HG03103 (cell line): ENCODE measurements around the gene HOXD9.

Experiments used
- ATAC-seq: cut with Tn5 transposase; IDR thresholded peaks from one replicate; pipeline ENCODE4 v1.9.1; 2021; ENCODE audit warnings: low read depth; ENCODE audit not compliant: unreplicated experiment

The HOXD9 gene

DNA sequence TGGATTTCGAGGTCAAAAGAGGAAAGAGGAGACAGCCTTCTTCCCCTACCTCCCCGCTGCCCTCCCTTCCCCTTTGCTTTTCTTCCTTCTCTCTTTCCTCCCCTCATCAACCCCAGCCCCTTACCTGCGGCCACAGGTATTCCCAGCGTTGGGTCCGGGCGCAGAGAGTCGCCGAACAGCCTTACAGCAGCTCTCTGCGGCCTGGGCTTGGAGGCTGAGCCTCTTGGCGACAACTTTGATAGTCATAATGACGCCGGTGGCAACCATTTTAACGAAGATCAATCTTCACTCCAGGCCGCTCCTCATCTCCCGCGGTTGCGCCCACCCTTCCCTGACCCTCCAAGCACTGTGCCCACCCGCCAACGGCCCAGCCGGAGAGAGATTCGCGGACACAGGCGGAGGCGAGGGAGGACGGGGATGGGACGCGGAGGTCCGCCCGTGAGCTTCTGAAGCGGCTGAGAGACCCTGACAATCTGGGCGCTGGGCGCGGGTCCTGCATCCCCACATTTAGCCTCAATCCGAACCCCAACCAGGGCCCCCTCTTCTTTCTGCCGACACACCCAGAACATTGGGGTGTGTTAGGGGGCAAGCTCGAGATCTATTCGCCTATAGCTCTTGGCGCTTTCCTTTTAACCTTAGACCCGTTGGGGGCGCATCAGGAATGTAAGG, 37.3 kb upstream of the HOXD9 start:
- no peak for ATAC-seq

- no peak for ATAC-seq
Observed at GRCh38 chr2:176085861-176086771, 36.4 kb upstream of the HOXD9 start.

DNA sequence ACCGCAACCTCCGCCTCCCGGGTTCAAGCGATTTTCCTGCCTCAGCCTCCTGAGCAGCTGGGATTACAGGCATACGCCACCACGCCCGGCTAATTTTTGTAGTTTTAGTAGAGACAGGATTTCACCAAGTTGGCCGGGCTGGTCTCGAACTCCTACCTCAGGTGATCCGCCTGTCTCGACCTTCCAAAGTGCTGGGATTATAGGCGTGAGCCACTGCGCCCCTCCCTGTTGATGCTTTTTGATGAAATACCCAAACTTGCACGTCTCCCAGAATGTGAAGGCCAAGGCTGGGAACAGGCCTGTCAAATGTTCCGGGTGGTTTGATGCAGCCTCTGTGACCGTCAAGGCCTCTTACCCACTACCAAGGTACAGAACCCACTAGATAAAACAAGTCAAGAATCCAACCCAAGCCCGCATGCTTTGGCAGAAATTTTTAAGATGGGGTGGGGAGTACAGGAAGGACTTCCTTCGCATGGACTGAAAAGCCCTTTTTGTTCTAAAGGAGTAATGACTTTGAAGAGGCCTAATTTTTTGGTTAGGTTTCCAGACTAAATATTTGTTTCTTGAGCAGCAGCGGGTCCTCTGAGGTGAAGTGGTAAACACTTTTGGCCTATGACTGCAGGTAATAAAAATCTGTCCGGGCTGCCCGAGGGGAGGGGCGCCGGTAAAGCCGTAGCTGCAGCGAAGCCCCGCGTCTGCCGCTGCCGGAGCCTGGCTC, 35.0 kb upstream of the HOXD9 start:
- no peak for ATAC-seq

GRCh38 chr2:176088048-176088936, 34.2 kb upstream of the HOXD9 start:
- ATAC-seq, result peak; percentile 48

DNA sequence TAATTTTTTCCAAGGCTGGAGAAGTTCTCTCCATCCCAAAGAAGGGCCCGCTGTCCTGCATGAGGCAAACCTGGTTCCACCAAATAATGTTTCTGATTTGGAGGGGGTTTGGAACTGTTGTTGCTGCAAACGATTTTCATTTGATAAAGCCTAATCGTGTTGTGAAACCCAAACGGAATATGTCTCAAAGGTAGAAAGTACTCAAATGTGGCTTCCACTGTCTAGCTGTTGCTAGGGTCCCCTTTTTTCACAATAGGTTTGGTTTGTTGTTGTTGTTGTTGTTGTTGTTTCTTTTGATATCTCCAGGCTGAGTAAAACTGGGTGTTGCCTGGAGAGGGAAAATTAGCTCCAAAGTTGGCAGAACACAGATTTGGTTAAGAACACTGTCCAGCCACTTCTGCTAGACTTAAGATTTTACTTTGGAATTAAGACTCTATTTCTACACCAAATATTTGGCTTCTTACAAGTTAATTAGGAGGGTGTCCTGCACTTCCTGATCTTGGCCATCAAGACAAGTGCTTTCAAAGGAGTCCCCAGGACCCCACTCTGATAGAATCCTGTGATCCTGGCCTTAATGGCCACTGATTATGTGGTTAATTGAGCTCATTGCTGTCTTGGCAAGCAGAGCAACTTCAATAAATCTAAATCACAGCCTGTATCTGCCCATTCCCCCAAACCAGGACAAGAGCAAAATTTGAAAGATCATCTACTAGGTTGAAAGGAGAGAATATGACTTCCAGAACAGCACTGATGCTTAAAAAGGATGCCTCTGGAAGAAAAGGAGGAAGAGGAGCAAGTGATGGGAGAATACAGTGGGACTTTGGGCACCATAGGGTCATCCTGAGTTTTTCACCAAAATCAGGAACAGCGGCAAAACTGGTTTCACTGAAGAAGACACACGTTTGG, 33.3 kb upstream of the HOXD9 start:
- ATAC-seq, result no peak

DNA sequence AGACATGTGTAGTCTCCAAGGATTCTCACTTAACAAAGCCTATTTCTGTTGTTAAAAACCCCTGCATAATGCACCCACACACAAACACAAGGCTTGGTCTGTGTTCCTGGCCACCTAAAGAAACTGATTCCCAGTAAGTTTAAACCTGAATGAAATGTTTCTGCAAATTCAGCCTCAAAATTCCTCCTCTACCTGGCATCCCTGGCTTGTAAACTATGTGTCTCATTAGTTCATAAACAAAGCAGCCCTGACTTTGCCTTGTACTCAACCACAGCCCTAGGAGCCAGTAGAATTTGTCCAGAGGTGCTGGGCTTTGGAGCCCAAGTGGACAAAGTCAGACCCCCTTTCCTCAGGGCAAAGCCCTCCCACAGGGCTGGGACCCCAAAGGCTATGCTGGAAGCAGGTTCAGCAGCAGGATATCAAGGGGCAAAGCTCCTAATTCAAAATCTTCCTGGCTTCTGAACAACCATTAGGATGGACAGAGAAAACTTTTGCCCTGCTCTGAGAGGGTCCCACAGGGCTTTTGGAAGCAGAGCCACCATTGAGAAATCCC, 32.6 kb upstream of the HOXD9 start:
- ATAC-seq, result no peak

DNA sequence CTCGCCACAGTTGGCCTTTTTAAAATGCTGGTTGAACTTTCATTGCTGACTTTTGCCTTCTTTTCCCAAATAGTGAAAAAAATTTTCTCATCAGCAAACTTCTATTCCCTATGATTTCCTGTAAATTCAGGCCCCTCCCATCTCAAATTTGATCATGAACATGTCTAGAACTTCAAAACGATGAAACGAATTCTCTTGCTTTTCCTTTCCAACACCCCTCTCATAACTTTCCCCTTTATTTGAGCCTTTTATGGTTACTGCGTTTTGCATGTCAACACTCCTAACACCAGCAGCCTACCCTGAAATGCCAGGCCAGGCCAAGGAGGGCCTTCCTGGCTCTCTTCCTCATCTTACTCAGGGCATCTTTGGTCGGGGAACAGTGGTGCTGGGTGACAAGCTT, 31.7 kb upstream of the HOXD9 start:
- ATAC-seq, result no peak

GRCh38 chr2:176091329-176092258, 30.9 kb upstream of the HOXD9 start:
- ATAC-seq, result no peak

DNA sequence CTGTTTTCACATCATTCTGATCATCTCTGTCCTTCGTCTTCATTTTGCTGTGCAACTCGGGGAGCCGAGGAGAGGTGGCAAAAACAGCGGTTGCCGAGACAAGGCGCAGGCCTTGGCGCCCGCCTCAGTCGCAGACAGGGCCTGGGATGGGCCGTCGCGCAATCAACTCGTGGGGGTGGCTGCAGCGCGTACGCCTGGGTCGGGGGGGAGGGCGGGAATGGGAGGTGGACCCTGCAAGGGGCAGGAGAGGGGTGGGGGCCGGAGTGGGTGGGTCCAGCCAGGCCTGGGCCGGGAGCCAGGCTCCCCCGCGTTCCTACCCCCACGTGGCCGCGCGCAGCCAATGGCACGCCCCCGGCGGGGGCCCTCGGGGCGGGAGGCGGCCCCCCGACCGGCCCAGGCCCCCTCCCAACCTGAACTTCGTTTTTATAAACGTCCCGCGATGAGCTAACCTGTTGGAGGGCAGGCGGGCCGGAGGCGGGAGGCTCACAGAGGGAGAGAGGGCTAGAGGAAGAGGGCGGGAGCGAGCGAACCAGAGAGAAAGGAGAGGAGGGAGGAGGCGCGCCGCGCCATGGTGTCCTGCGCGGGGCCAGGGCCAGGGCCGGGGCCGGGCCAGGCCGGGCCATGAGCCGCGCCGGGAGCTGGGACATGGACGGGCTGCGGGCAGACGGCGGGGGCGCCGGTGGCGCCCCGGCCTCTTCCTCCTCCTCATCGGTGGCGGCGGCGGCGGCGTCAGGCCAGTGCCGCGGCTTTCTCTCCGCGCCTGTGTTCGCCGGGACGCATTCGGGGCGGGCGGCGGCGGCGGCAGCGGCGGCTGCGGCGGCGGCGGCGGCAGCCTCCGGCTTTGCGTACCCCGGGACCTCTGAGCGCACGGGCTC, 30.0 kb upstream of the HOXD9 start, which contains the start of gene HOXD13:
Gene HOXD13 (plus strand): TSS at position 452 of the 875 bp plus-strand sequence. CDS start 170 bp downstream, at position 622.
- no peak for ATAC-seq

DNA sequence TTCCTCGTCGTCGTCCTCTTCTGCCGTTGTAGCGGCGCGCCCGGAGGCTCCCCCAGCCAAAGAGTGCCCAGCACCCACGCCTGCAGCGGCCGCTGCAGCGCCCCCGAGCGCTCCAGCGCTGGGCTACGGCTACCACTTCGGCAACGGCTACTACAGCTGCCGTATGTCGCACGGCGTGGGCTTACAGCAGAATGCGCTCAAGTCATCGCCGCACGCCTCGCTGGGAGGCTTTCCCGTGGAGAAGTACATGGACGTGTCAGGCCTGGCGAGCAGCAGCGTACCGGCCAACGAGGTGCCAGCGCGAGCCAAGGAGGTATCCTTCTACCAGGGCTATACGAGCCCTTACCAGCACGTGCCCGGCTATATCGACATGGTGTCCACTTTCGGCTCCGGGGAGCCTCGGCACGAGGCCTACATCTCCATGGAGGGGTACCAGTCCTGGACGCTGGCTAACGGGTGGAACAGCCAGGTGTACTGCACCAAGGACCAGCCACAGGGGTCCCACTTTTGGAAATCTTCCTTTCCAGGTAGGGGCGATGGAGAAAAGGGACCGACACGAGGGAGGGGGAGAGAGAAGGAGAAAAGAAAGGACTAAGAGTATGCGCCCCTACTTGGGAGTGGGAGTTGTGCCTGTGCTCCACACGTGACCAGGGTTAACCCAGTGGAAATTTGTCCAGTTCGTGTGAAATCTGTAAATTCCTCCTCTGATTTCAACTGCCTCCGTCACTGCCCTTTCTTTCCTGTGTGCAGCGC, 29.2 kb upstream of the HOXD9 start:
- ATAC-seq, result no peak

GRCh38 chr2:176093898-176094249, 28.6 kb upstream of the HOXD9 start:
- ATAC-seq, result no peak

DNA sequence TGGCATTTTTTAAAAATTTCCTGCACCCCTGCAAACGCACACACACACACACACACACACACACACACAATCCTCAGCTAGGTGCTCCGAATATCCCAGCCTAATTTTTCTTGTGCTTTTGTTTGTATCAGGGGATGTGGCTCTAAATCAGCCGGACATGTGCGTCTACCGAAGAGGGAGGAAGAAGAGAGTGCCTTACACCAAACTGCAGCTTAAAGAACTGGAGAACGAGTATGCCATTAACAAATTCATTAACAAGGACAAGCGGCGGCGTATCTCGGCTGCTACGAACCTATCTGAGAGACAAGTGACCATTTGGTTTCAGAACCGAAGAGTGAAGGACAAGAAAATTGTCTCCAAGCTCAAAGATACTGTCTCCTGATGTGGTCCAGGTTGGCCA, 28.2 kb upstream of the HOXD9 start:
- no peak for ATAC-seq

GRCh38 chr2:176095421-176095820, 27.1 kb upstream of the HOXD9 start:
- no peak for ATAC-seq

DNA sequence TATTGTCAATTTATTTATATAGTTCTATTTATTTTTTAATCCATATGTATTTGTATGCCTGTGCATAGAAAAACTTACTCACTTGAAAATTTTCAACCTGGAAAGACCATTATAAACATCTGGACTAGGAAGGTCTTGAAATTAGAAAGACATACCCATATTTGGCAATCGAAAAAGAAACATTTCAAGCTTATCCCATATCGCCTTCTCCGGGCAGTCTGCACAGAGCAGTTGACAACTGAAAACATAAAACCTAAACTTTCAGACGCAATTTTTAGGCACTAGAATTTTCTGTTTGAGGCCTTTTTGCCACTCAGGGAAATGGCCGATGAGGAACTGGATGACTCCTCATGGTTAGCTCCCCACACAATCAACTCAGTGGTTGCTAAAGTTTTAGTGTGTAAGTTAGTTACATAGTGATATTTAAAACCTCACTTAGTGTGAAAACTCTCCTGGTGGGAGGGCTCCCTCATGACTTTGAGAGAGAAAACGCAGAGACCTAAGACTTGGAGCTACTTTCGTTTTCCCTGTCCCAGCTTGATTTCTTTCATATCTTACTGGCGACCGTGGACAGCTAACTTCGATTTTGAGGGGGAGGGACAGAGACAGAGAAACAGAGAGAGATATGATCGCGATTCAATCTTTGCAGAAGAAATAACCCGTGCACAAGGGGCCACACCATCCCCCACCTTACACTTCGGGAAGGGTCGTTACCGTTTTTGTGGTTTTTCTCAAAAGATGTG, 26.1 kb upstream of the HOXD9 start:
- no peak for ATAC-seq

DNA sequence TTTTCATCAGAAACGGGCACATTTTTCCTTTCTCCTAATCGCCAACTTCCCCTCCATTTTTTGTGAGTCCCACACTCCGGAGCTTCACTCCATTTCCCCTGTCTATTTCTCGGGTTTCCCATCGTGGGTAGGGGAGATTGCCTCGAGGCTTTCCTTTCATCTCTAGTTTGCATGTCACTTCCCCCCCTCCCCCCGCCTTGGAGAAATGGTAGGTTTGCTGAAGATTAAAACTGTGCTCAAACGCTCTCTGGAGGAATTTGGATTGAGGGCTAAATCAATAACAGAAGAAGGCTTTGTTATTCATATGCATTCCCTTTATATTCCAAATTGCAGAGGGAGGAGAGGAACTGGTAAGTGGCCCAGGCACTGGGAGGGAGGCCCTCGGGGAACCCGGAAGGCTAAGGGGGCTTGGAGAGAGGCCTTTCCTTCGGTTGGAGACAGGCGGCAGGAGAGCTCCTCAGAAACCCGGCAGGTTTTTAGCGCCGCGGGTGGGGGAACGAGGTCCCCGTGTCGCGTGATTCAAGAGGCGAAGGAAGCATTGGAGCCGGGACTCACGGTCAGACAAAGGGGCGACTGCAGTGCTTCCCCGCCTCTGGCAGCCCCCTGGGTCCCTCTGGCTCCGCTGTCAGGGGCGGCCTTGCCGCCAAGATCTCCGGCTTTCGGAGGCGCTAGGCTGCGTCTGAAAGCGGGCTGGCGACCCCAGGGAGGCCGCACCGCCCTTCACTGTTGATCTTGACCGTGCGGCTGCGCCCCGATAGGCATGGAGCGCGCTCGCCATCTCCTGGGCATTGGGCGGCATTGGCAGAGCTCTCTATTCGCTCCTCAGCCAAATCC, 25.3 kb upstream of the HOXD9 start:
- ATAC-seq, result peak; percentile 72
